HL-60/S4 treated with retinoic acid at 250 ng/mL for 4 days and 3 days (cell line): Measurements from ENCODE around the gene ZNF146.
"Not testable (repeated sequence)": the region's sequence is repeated elsewhere in the genome, so short reads cannot be mapped to it uniquely, and the experiment has no call there.

Experiments
- in situ Hi-C: fragments of 300-500 bp; cut with MboI; formaldehyde crosslinking; loops from 2 replicates; pipeline ENCODE4 v1.7.0; 2022; ENCODE audit warnings: low sequenced_read_pairs

The ZNF146 gene

DNA sequence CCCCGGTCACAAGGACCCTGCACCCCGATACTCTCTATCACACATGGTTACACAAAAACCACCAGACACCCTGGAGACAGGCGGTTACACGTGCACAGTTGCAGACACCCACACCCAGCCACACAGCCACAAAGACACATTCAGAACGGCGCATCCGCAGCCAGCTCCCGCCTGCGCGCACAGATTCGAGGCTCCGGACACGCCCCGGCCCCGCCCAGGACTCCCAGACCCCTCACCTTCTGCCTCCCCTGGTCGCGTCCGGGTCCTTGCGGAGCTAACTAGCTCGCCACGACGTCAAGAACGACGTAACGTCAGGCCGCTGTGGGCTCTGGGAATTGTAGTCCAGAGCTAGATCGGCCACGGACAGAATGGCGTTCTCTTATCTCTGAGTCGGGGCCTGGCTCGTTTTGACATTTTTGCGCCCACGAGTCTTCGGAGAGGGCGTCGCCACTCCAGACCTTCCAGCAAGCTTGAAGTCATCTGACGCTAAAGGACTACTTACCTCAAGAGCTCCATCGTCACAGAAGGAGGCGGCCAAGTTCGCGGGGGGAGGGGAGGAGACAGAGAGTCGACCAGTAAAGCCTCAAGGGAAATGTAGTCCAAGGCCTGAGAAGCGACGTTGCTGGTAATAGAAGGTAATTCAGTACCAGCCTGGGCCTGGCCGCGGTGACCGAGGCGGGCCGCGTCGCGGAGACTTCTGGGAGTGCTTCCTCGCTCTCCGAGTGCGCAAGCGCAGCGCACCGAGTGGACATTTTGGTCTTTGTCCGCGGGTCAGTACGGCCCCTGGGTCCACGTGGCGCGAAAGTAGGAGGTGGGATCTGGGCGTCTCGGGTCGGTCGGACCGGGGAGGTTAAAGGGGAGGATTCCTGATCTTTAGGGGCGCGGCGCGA lies at the start of gene ZNF146, which contains the start of gene ZNF565:
ZNF146 (plus strand) TSS at position 721 of the 890 bp plus-strand sequence. CDS start 21,335 bp downstream, outside the sequence.
ZNF565 (minus strand) TSS at position 280 of the 890 bp plus-strand sequence. CDS start 12,680 bp downstream, outside the sequence.
- in situ Hi-C loops = no loop called here

DNA sequence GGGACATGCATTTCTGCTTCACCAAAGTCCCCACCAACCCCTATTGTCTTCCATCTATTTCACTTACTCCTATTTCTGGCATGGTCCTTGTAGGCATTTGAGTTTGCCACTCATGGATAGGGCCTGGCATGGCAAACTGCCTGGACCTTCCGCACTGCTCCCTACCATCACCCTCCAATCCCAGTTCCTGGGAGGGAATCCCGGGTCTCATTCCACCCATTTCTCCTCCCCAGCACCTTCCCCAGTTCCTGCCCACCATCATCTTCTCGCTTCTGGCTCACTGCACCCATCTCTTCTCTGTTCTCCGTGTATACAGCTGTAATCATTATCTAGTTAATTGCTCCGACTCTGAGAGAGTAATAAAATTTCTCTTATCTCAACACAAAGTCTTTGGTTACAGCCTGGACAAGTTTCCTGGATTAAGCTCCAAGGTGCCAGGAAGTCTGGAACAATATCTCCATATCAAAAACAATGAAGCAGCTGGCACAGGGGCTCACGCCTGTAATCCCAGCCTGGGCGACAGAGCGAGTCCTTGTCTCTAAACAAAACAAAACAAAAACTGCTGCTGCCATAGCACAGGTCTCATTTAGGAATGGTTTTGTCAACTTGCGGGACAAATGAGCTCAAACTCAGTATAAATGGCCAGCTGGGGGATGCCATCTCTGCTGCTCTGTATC lies 45.7 kb upstream of the ZNF146 start:
- in situ Hi-C loops = no loop called here

DNA sequence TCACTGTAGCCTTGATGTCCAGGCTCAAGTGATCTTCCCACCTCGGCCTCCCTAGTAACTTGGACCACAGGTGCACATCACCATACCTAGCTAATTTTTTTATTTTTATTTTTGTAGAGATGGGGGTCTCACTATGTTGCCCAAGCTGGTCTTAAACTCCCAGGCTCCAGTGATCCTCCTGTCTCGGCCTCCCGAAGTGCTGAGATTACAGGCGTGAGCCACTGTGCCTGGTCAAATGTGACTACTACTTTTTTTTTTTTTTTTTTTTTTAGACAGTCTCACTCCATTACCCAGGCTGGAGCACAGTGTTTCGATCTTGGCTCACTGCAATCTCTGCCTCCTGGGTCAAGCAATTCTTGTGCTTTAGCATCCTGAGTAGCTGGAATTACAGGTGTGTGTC lies 42.1 kb upstream of the ZNF146 start:
- in situ Hi-C loops = no loop called here

DNA sequence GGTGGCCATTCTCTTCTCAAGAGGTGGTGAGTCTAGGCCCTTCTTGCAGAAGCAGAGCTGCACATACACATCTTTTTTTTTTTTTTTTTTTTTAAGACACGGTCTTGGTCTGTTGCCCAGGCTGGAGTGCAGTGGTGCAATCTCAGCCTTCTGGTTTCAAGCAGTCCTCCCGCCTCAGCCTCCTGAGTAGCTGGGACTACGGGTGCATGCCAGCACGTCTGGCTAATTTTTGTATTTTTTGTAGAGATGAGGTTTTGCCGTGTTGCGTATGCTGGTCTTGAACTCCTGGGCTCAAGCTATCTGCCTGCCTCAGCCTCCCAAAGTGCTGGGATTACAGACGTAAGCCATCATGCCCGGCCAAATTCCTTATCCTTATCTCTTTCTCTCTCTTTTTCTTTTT lies 41.1 kb upstream of the ZNF146 start:
- in situ Hi-C loops = not testable (repeated sequence)

DNA sequence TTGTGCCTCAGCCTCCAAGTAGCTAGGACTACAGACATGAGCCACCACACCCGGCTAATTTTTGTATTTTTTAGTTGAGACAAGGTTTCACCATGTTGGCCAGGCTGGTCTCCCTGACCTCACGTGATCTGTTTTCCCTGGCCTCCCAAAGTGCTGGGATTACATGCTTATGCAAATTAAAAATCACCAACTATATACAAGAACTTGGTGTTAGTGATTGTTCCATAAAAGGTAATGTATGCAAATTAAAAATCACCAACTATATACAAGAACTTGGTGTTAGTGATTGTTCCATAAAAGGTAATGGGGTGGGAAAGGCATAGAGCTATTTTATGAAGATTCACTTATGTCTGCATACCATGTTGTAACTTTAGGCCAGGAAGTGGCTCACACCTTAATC lies 35.8 kb upstream of the ZNF146 start:
- in situ Hi-C loops = not testable (repeated sequence)

DNA sequence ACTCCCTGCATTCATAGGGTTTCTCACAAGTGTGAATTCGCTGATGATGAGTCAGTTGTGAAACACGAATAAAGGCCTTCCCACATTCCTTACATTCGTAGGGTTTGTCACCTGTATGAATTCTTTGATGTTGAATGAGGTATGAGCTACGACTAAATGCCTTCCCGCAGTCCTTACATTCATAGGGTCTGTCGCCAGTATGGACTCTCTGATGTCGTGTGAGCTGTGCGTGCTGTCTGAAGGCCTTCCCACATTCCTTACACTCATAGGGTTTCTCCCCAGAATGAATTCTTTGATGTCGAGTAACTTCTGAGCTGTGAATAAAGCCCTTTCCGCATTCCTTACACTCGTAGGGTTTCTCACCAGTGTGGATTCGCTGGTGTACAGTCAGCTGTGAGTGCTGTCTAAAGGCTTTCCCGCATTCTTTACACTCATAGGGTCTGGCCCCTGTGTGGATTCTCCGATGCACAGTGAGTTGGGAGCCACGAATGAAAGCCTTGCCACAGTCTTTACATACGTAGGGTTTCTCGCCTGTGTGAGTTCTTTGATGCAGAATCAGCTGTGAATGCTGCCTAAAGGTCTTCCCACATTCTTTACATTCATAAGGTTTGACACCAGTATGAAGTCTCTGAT lies 32.2 kb upstream of the ZNF146 start:
- in situ Hi-C loops = no loop called here

DNA sequence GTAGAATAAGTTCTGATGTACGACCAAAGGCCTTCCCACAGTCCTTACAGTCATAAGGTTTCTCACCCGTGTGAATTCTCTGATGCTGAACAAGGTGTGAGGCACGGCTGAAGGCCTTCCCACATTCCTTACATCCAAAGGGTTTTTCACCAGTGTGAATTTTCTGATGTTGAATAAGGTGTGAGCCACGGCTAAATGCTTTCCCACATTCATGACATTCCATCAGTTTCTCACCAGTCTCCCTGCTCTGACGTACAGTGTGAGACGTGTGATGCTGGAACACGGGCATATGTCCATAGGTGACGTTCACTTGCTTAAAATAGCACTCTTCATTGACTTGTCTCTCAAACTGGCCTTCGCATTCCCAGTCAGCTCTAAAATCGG lies 31.7 kb upstream of the ZNF146 start:
- in situ Hi-C loops = no loop called here

DNA sequence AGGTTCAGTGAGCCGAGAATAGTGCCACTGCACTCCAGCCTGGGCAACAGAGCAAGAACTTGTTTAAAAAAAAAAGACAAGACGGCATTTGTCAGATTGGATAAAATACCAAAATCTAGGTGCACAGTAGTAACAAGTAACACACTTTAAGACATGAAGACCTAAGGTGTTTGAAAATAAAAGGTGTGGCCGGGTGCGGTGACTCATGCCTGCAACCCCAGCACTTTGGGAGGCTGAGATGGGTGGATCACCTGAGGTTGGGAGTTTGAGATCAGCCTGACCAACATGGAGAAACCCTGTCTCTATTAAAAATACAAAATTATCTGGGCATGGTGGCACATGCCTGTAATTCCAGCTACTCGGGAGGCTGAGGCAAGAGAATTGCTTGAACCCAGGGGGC lies 28.2 kb upstream of the ZNF146 start:
- in situ Hi-C loops = not testable (repeated sequence)

DNA sequence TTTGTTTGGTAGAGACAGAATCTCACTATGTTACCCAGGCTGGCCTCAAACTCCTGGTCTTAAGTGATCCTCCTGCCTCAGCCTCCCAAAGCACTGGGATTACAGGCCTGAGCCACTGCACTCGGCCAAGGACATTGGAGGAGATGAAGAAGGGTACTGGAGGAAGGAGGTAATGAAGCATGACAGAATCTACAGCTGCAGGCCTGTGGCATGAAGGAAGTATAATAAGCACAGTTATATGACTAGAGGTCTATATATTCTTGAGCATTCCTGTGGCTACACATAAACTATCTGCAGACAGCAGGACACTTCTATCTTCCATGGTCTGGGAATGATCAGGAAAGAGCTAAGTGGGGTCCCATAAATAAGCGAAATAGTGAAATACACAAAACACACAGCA lies 18.7 kb upstream of the ZNF146 start:
- in situ Hi-C loops = no loop called here

DNA sequence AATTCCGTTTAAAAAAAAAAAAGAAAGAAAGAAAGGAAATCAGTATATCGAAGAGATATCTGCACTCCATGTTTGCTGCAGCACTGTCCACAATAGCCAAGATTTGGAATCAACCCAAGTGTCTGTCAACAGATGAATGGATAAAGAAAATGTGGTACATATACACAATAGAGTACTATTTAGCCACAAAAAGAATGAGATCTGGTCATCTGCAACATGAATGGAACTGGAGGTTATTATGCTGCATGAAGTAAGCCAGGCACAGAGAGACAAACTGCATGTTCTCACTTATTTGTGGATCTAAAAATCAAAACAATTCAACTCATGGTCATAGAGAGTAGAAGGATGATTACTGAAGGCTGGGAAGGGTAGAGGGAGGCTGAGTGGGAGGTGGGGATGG lies 16.8 kb upstream of the ZNF146 start:
- in situ Hi-C loops = no loop called here

DNA sequence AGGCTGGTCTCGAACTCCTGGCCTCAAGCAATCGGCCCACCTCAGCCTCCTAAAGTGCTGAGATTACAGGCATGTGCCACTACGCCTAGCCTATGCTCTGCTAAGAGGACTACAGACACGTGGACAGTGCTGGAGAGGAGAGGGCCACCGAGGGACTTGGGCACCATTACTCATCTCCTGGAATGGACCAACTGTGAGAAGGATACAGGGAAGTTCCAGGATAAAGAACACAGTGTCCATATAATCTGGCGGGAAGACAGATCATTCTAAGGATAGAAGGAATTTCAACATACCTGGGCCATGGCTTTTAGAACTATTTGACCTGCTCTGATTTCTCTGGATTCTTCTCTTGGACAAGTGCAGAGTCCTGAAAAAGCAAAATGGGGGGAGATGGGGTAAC lies 13.2 kb upstream of the ZNF146 start:
- in situ Hi-C loops = no loop called here

DNA sequence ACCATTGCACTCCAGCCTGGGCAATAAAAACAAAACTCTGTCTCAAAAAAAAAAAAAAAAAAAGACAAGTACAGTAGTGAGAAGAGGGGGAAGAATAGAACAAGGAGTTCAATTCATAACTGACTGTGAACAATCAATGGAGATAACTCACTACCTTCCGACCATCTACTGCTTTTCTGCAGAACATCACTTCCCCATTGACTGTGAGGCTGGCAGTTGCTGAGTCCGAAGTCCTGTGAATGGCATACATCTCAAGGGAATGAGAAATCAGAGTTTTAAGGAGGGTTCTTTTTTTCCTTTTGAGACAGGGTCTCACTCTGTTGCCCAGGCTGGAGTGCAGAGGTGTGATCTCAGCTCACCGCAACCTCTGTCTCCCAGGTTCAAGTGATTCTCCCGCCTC lies 11.6 kb upstream of the ZNF146 start:
- in situ Hi-C loops = no loop called here

DNA sequence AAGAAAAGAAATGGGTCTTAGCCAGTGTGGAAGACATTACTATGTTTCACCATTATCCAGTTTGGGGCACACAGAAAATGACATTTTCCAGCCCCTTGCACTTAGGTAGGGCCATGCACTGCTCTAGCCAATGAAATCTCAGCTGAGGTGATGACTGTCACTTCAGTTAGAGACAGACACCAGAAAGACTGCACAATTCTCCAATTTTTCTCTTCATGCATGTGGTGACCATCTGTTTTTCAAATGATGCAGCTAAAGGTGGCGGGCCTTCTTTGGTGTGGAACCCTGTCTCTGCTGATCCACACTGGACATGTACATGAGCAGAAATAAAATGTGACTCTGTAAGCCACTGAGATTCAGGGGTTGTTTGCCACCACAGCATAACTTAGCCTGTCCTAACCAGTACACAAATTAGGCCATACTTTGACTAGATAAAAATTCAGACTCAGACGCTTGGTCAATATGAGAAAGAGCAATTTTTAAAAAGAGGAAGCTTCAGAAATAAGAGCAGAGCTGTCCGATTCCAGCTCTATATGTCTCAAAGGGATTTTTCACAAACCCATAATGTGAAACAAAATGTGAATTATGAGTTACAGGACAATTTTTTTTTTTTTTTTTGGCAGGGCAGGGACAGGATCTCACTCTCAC lies 7.2 kb upstream of the ZNF146 start:
- in situ Hi-C loops = no loop called here

DNA sequence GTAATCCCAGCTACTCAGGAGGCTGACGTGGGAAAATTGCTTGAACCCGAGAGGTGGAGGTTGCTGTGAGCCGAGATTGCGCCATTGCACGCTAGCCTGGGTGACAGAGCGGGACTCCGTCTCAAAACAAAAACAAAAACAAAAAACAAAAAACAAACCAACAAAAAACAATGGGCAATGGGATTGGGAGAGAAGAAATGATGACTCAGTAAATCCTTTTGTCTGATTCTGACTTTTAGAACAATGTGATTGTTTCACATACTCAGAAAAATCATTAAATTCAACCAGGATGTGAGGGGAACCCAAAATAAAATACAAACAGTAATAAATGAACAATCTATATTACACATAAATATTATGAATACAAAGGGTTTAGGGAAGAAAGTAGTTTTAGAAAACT lies 5.5 kb upstream of the ZNF146 start:
- in situ Hi-C loops = no loop called here

DNA sequence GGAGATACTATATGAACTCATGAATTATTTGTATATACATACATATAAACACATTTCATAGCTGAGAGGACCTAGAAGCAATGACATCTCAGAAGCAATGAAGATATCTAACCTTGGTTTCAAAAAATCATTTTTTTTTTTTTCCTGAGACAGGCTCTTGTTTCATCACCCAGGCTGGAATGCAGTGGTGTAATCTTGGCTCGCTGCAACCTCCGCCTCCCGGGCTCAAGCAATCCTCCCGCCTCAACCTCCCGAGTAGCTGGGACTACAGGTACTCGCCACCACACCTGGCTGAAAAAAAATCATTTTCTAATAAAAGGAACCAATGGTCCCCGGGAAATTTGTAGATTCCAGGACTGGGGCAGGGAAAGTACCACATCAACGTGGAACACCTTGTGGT lies 4.4 kb upstream of the ZNF146 start:
- in situ Hi-C loops = no loop called here

DNA sequence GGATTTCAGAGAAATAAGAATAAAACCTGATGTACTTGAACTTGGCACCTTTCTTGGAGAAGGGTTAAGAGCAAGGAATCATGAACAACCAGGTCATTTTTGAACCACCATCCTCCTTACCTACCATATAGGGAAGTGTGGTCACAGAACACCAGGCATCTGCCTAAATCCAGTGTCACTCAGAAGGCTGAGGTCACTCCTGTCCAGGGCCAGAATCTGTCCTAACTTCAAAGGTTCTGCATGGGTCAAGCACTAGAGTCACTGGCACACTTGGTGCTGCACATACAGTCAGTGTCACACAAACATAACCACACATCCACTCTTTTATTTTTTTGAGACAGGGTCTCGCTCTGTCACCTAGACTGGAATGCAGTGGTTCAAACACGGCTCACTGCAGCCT lies 2.0 kb upstream of the ZNF146 start:
- in situ Hi-C loops = no loop called here

DNA sequence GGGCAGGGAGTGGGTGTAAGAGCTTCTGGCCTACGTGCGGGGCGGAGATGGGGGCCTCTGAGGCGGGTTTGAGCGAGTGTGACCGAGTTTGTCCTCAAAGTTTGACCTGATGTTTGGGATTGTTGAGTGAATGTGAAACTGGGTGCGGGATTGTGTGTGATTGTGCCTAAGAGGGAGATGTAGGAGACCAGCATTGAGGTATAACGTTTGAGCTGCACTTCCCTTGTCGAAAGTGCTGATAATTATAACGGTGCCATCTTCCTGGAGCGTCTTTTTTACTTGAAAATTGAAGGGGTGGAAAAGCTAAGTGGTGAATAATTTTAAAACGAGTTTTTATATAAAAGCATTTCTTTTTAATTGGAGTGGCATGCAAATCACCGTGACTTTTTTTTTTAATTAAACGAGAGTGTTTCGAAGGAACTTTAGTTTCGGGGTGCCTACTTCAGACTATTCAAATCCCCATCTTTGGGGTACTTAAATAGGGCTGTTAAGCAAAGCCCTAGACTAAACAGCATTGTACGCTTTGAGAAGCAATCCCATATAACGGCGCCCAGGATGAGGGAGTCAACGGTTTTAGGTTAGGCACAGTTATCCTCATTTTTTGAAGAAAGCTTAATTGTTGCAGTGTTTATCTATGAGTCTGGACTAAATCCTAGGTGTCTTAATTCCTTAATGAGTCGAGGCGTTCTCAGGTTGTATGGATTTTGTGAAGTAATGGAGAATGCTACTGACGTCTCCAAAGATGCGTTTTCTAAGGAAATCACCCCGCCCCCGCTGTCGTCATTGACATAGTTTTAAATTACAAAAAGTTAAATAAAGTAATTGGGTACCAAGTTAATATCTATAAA lies 594 bp downstream of the ZNF146 start:
- in situ Hi-C loops = no loop called here

DNA sequence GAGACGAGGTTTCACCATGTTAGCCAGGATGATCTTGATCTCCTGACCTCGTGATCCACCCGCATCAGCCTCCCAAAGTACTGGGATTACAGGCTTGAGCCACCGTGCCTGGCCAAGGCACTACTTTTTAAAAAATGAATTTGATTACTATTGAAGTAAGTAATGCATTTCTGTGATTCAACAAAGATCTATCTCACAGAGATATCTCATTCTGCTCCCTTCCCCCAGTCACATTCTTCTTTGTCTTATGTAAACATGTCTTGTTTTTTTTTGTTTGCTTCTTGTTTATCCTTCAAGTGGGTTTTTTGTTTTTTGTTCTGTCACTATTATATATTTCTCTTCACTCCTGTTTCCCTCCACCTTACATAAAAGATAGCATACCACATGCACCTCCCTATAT lies 6.6 kb downstream of the ZNF146 start:
- in situ Hi-C loops = no loop called here

DNA sequence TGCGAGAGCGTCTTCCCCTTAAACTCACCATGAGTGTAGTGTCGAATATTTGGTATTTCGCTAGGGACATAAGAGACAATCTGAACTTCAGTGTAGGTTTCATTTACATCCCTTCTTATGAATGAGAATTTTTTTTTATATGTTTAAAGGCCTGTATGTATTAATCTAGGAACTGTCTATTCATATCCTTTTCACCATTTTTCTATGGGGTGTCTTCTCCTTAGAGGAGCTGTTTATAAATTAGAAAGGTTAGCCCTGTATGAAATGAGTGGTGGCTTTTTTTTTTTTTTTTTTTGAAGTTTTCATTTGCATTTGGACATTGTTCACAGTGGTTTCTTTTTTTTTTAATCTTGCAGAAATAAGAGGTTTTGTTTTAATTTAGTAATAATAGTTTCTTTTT lies 7.6 kb downstream of the ZNF146 start:
- in situ Hi-C loops = no loop called here

DNA sequence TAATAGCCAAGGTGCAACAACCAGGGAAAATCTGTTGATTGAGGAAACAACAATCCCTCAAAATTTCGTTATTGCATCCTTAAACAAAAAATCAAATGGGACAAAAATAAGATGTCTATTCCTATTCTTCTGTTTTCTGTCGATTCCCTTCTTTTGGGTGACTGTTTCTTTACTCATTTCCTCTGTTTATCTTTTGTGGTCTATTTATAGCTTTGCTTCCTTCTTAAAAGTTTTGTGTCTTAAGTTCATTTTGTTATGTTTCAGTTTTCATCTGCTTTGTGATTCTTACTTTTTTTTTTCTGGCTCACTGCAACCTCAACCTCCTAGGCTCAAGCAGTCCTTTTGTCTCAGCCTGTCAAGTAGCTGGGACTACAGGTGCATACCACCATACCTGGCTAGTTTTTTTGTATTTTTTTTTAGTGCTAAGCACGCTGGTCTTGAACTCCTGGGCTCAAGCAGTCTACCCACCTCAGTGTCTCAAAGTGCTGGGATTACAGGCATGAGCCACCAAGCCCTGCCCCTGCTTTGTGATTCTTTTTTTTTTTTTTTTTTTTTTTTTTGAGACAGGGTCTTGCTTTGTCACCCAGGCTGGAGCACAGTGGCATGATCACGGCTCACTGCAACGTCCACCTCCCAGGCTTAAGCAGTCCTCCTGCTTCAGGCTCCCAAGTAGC lies 10.4 kb downstream of the ZNF146 start:
- in situ Hi-C loops = no loop called here
